ENCODE results near the gene KCTD1.

DNA sequence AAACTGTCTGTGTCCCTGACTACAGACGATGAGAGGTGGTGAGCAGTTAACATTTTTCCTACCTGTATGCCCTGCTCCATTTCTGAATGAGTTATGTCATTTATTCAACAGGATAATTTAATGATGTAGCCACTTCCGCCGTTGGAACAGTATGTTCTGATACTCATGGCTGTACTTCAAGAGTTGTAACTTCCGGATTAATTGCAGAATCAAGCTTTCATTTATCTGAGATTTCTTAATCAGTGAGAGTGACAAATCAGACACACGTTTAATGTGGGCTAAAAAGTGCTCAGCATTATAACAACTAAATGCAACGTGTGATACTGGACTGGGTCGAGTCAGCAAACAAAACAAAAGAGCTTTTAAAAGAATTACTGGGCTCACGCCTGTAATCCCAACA is 107.7 kb downstream of the KCTD1 start:
- TF ChIP-seq POLR2A (IDR thresholded peaks at IDR 0.05; ENCODE audit: low read length): no peak
- TF ChIP-seq GATA1 (IDR thresholded peaks at IDR 0.05; ENCODE audit: low read depth, low read length): no peak

All from erythroblast (primary cell).